T1000 (cell line): ENCODE data around the gene TCP1.
A peak's percentile ranks its signal among the peaks of the same experiment; 100 is the strongest.
"Not testable (repeated sequence)": the region's sequence is repeated elsewhere in the genome, so short reads cannot be mapped to it uniquely, and the experiment has no call there.

ENCODE experiments used
- DNase-seq: peaks from one replicate; lab custom pipeline; 2025; ENCODE audit warnings: mixed read lengths; lab: John Stamatoyannopoulos, UW

TCP1 gene

GRCh38 chr6:159777240-159777904, 12.0 kb downstream of the TCP1 start:
- no peak for DNase-seq

GRCh38 chr6:159772196-159772595, 17.2 kb downstream of the TCP1 start:
- no peak for DNase-seq

- no peak for DNase-seq
Observed at GRCh38 chr6:159769470-159769869, 19.9 kb downstream of the TCP1 start.

GRCh38 chr6:159766906-159767305, 22.5 kb downstream of the TCP1 start:
- no peak for DNase-seq

- no peak for DNase-seq
Observed at GRCh38 chr6:159762681-159763293, 26.6 kb downstream of the TCP1 start.

GRCh38 chr6:159761873-159762680, 27.3 kb downstream of the TCP1 start, which contains the start of gene ACAT2:
ACAT2 (plus strand) TSS chr6:159762045; CDS start chr6:159762088, 43 bp downstream.
- DNase-seq, result peak; percentile 80

- DNase-seq, result no peak
Observed at GRCh38 chr6:159761129-159761872, 28.1 kb downstream of the TCP1 start.

- peak; percentile 29 for DNase-seq
Observed at GRCh38 chr6:159760602-159761057, 28.8 kb downstream of the TCP1 start.

GRCh38 chr6:159759645-159760044, 29.8 kb downstream of the TCP1 start:
- no peak for DNase-seq

GRCh38 chr6:159758031-159759001, 31.1 kb downstream of the TCP1 start:
- no peak for DNase-seq

GRCh38 chr6:159756508-159756907, 32.9 kb downstream of the TCP1 start:
- no peak for DNase-seq

- DNase-seq, result no peak
Observed at GRCh38 chr6:159754959-159755914, 34.2 kb downstream of the TCP1 start.

GRCh38 chr6:159754401-159754800, 35.0 kb downstream of the TCP1 start:
- no peak for DNase-seq

- DNase-seq, result no peak
Observed at GRCh38 chr6:159753081-159753872, 36.1 kb downstream of the TCP1 start.

- DNase-seq, result no peak
Observed at GRCh38 chr6:159751448-159751847, 38.0 kb downstream of the TCP1 start.

GRCh38 chr6:159748127-159748526, 41.3 kb downstream of the TCP1 start:
- not testable (repeated sequence) for DNase-seq

- DNase-seq, result no peak
Observed at GRCh38 chr6:159746759-159747158, 42.6 kb downstream of the TCP1 start.

GRCh38 chr6:159745081-159745480, 44.3 kb downstream of the TCP1 start:
- DNase-seq, result no peak

GRCh38 chr6:159742165-159742564, 47.2 kb downstream of the TCP1 start:
- DNase-seq, result no peak
